ENCODE data around the gene SLC27A2.

SLC27A2 gene

GRCh38 chr15:50218291-50218690 lies 36.3 kb downstream of the SLC27A2 start:
- Histone ChIP-seq H3K4me1 (ENCODE audit: insufficient read depth, insufficient read length) (no peaks in the 10 kb centered on the region), H3K9me3 (ENCODE audit: insufficient read depth, low read length) (no peaks in the 10 kb centered on the region), H3K9ac (ENCODE audit: insufficient read length, low read depth) (no peak overlapping the region), H3K4me3 (ENCODE audit: insufficient read length, low read depth) (no peak overlapping the region), H3K27me3 (ENCODE audit: insufficient read depth, insufficient read length) (no peaks in the 10 kb centered on the region), H3K36me3 (ENCODE audit: insufficient read depth, insufficient read length, low read length) (no peaks in the 10 kb centered on the region)
- no peak for TF ChIP-seq ZNF274 (IDR thresholded peaks at IDR 0.05; ENCODE audit: low read depth, low read length)
- no peak for DNase-seq (ENCODE audit: low read depth, low spot score)

- H3K9me3 ChIP-seq (ENCODE audit: insufficient read depth, low read length) = no peaks in the 10 kb centered on the region
- no peak for TF ChIP-seq YY1 (IDR thresholded peaks at IDR 0.05; ENCODE audit: insufficient read depth, insufficient read length)
- H3K4me3 ChIP-seq (ENCODE audit: insufficient read length, low read depth) = no peak overlapping the region
- no peak for DNase-seq (ENCODE audit: low read depth, low spot score)
- H3K27me3 ChIP-seq (ENCODE audit: insufficient read depth, insufficient read length) = no peaks in the 10 kb centered on the region
- no peaks in the 10 kb centered on the region for H3K36me3 ChIP-seq (ENCODE audit: insufficient read depth, insufficient read length, low read length)
- no peaks in the 10 kb centered on the region for H3K4me1 ChIP-seq (ENCODE audit: insufficient read depth, insufficient read length)
- H3K9ac ChIP-seq (ENCODE audit: insufficient read length, low read depth) = no peak overlapping the region
Observed at GRCh38 chr15:50218691-50219090, 36.7 kb downstream of the SLC27A2 start.

GRCh38 chr15:50219820-50220219 lies 37.8 kb downstream of the SLC27A2 start:
- no peak for DNase-seq (ENCODE audit: low read depth, low spot score)
- TF ChIP-seq SUZ12 (IDR thresholded peaks at IDR 0.05; ENCODE audit: extremely low read depth, insufficient read depth, insufficient read length) (no peak), ZNF274 (IDR thresholded peaks at IDR 0.05; ENCODE audit: low read depth, low read length) (no peak), YY1 (IDR thresholded peaks at IDR 0.05; ENCODE audit: insufficient read depth, insufficient read length) (no peak)

GRCh38 chr15:50222181-50222580 lies 40.2 kb downstream of the SLC27A2 start:
- Histone ChIP-seq H3K9me3 (ENCODE audit: insufficient read depth, low read length) (no peaks in the 10 kb centered on the region), H3K36me3 (ENCODE audit: insufficient read depth, insufficient read length, low read length) (no peaks in the 10 kb centered on the region), H3K4me3 (ENCODE audit: insufficient read length, low read depth) (no peak overlapping the region), H3K4me1 (ENCODE audit: insufficient read depth, insufficient read length) (no peaks in the 10 kb centered on the region), H3K27me3 (ENCODE audit: insufficient read depth, insufficient read length) (no peaks in the 10 kb centered on the region), H3K9ac (ENCODE audit: insufficient read length, low read depth) (no peak overlapping the region)
- DNase-seq (ENCODE audit: low read depth, low spot score) = no peak
- TF ChIP-seq YY1 (IDR thresholded peaks at IDR 0.05; ENCODE audit: insufficient read depth, insufficient read length) (no peak), SUZ12 (IDR thresholded peaks at IDR 0.05; ENCODE audit: extremely low read depth, insufficient read depth, insufficient read length) (no peak)

More at GRCh38 chr15:50219820-50220219, 37.8 kb downstream of the SLC27A2 start:
- Histone ChIP-seq H3K4me3 (ENCODE audit: insufficient read length, low read depth) (no peak overlapping the region), H3K27me3 (ENCODE audit: insufficient read depth, insufficient read length) (no peaks in the 10 kb centered on the region), H3K9ac (ENCODE audit: insufficient read length, low read depth) (no peak overlapping the region), H3K4me1 (ENCODE audit: insufficient read depth, insufficient read length) (no peaks in the 10 kb centered on the region), H3K36me3 (ENCODE audit: insufficient read depth, insufficient read length, low read length) (no peaks in the 10 kb centered on the region), H3K9me3 (ENCODE audit: insufficient read depth, low read length) (no peaks in the 10 kb centered on the region)

- DNase-seq (ENCODE audit: low read depth, low spot score) = no peak
Observed at GRCh38 chr15:50224606-50225005, 42.6 kb downstream of the SLC27A2 start.

GRCh38 chr15:50225057-50225456 lies 43.1 kb downstream of the SLC27A2 start:
- TF ChIP-seq ZNF274 (IDR thresholded peaks at IDR 0.05; ENCODE audit: low read depth, low read length) (no peak), YY1 (IDR thresholded peaks at IDR 0.05; ENCODE audit: insufficient read depth, insufficient read length) (no peak), SUZ12 (IDR thresholded peaks at IDR 0.05; ENCODE audit: extremely low read depth, insufficient read depth, insufficient read length) (no peak)
- no peaks in the 10 kb centered on the region for H3K36me3 ChIP-seq (ENCODE audit: insufficient read depth, insufficient read length, low read length)
- DNase-seq (ENCODE audit: low read depth, low spot score) = no peak
- H3K4me3 ChIP-seq (ENCODE audit: insufficient read length, low read depth) = no peak overlapping the region
- no peaks in the 10 kb centered on the region for H3K4me1 ChIP-seq (ENCODE audit: insufficient read depth, insufficient read length)
- H3K9ac ChIP-seq (ENCODE audit: insufficient read length, low read depth) = no peak overlapping the region
- no peaks in the 10 kb centered on the region for H3K27me3 ChIP-seq (ENCODE audit: insufficient read depth, insufficient read length)
- H3K9me3 ChIP-seq (ENCODE audit: insufficient read depth, low read length) = no peaks in the 10 kb centered on the region

More at GRCh38 chr15:50224606-50225005, 42.6 kb downstream of the SLC27A2 start:
- H3K9me3 ChIP-seq (ENCODE audit: insufficient read depth, low read length) = no peaks in the 10 kb centered on the region
- no peaks in the 10 kb centered on the region for H3K4me1 ChIP-seq (ENCODE audit: insufficient read depth, insufficient read length)
- H3K36me3 ChIP-seq (ENCODE audit: insufficient read depth, insufficient read length, low read length) = no peaks in the 10 kb centered on the region
- H3K4me3 ChIP-seq (ENCODE audit: insufficient read length, low read depth) = no peak overlapping the region
- TF ChIP-seq SUZ12 (IDR thresholded peaks at IDR 0.05; ENCODE audit: extremely low read depth, insufficient read depth, insufficient read length) = no peak
- no peak for TF ChIP-seq ZNF274 (IDR thresholded peaks at IDR 0.05; ENCODE audit: low read depth, low read length)
- TF ChIP-seq YY1 (IDR thresholded peaks at IDR 0.05; ENCODE audit: insufficient read depth, insufficient read length) = no peak
- H3K27me3 ChIP-seq (ENCODE audit: insufficient read depth, insufficient read length) = no peaks in the 10 kb centered on the region
- H3K9ac ChIP-seq (ENCODE audit: insufficient read length, low read depth) = no peak overlapping the region

GRCh38 chr15:50225938-50226337 lies 43.9 kb downstream of the SLC27A2 start:
- Histone ChIP-seq H3K27me3 (ENCODE audit: insufficient read depth, insufficient read length) (no peaks in the 10 kb centered on the region), H3K4me1 (ENCODE audit: insufficient read depth, insufficient read length) (no peaks in the 10 kb centered on the region), H3K4me3 (ENCODE audit: insufficient read length, low read depth) (no peak overlapping the region), H3K36me3 (ENCODE audit: insufficient read depth, insufficient read length, low read length) (no peaks in the 10 kb centered on the region), H3K9ac (ENCODE audit: insufficient read length, low read depth) (no peak overlapping the region), H3K9me3 (ENCODE audit: insufficient read depth, low read length) (no peaks in the 10 kb centered on the region)
- DNase-seq (ENCODE audit: low read depth, low spot score) = no peak
- TF ChIP-seq ZNF274 (IDR thresholded peaks at IDR 0.05; ENCODE audit: low read depth, low read length) = no peak
- no peak for TF ChIP-seq YY1 (IDR thresholded peaks at IDR 0.05; ENCODE audit: insufficient read depth, insufficient read length)
- TF ChIP-seq SUZ12 (IDR thresholded peaks at IDR 0.05; ENCODE audit: extremely low read depth, insufficient read depth, insufficient read length) = no peak

GRCh38 chr15:50227076-50227475 lies 45.1 kb downstream of the SLC27A2 start:
- Histone ChIP-seq H3K9me3 (ENCODE audit: insufficient read depth, low read length) (no peaks in the 10 kb centered on the region), H3K9ac (ENCODE audit: insufficient read length, low read depth) (no peak overlapping the region), H3K36me3 (ENCODE audit: insufficient read depth, insufficient read length, low read length) (no peaks in the 10 kb centered on the region), H3K4me3 (ENCODE audit: insufficient read length, low read depth) (no peak overlapping the region), H3K27me3 (ENCODE audit: insufficient read depth, insufficient read length) (no peaks in the 10 kb centered on the region), H3K4me1 (ENCODE audit: insufficient read depth, insufficient read length) (no peaks in the 10 kb centered on the region)
- TF ChIP-seq SUZ12 (IDR thresholded peaks at IDR 0.05; ENCODE audit: extremely low read depth, insufficient read depth, insufficient read length) = no peak
- no peak for TF ChIP-seq YY1 (IDR thresholded peaks at IDR 0.05; ENCODE audit: insufficient read depth, insufficient read length)
- no peak for TF ChIP-seq ZNF274 (IDR thresholded peaks at IDR 0.05; ENCODE audit: low read depth, low read length)
- DNase-seq (ENCODE audit: low read depth, low spot score) = no peak
